ENCODE results near the gene SPDYE4.

Gene SPDYE4

DNA sequence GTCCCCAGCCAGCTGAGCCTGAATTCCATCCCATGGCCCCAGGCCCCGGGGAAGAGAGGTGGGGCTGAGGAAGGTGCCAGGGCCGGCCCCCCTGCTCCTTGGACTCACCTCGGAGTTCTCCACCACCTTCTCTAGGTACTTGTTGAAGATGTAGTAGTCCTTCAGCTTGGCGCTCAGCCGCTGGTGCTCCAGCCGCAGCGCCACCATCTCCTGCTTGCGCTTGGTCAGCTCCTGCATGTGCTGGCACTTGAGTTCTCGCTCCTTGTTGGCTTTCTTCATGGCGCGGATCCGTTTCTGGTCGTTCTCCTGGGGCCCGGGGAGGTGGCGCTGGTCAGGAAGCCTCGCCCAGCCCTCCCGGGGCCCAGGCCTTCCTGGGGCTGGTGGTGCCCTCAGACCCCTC, 17.0 kb downstream of the SPDYE4 start:
- DNase-seq (ENCODE audit: low read depth, low spot score): no peak

DNA sequence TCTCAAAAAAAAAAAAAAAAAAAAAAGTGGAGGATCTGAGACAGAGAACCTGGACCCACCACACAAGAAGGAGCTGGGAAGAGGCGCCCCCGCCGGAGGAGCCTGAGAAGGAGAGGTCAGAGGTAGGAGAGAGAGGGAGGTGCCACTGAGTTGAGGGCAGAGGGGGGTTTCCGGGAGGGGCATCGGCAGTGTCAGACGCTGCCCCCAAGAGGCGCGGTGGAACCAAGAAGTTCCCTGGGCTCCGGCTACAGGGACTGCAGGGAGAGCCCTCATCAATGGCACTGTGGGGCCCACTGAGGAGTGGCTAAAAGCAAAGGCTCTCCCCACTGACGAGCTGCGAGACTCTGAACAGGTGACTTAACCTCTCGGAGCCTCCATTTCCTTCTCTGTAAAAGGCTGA, 17.9 kb downstream of the SPDYE4 start:
- DNase-seq (ENCODE audit: low read depth, low spot score): no peak

DNA sequence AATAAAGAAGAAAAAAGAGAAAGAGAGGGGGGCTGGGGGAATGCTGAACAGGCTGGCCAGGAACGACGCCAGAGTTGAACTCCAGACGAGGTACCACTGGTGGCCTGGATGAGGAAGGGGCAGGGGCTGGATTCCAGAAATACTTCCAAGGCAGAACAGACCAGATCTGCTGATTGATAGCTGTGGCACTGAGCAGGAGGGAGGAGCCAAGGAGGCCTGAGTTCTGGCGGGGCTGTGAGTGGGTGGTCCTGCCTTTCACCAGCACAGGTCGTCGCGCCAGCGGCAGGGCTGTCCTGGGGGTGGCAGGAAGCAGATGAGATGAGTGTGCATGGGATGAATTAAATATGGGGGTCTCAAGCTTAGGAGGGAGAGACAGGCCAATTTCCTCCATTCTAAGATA, 19.2 kb downstream of the SPDYE4 start:
- no peak for DNase-seq (ENCODE audit: low read depth, low spot score)

DNA sequence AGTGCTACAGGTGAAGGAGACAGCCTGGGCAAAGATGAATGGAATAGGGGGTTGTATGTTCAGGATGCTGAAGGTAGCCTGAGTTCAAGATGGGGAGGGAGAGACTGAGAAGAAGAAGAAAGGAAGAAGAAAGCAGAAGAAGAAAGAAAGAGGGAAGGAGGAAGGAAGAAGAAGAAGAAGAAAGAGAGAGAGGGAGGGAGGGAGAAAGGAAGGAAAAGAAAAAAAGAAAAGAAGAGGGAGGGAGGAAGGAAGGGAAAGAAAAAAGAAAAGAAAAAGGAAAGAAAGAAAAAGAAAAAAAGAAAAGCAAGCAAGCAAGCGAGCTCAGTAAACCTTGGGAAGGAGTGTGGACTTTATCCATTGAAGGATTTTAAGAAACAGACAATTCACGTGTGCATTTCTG, 21.6 kb downstream of the SPDYE4 start:
- DNase-seq (ENCODE audit: low read depth, low spot score): no peak

DNA sequence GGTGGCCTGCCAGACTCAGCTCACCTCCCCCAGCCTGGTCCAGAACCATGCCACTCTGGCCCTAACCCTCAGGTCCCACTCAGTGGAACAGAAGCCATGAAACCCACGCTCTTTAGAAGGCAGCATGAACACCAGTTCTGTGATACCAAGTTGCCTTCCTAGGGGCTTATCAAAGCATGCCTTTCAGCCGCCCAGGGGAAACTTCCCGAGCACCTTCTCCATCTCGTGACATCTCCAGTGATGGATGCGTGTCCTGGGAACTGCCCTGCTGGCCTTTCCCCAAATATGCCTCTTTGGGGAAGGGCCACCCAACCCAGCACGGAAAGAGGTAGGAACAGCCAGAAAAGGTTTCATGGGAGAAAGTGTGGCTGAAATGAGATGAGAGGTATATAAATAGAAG, 22.0 kb downstream of the SPDYE4 start:
- DNase-seq (ENCODE audit: low read depth, low spot score): no peak

DNA sequence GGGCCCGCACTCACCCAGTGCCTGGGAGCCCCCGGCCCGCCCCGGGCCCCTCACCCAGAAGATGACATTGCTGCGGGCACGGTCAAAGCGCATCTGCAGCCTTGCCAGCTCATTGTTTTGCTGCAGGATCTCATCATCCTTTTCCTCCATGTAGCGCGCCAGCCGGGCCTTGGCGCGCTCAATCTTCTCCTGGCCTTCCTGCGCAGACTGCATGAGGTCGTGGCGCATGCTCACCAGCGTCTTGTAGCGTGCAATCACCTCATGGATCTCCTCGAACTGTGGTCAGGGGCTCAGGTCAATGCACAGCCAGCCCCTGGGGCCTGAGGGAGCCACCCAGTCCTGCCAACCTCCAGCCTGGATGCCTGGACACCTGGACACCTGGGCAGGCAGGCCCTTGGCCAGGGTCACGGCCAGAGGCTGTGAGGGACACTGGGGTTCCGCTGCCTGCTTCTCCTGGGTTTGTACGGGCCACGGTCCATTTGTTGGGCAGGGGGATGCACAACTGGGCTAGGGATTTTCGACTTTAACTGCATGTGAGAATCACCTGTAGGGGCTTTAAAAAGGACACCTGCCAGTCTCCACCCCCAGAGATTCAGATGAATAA, 22.9 kb downstream of the SPDYE4 start:
- no peak for DNase-seq (ENCODE audit: low read depth, low spot score)

DNA sequence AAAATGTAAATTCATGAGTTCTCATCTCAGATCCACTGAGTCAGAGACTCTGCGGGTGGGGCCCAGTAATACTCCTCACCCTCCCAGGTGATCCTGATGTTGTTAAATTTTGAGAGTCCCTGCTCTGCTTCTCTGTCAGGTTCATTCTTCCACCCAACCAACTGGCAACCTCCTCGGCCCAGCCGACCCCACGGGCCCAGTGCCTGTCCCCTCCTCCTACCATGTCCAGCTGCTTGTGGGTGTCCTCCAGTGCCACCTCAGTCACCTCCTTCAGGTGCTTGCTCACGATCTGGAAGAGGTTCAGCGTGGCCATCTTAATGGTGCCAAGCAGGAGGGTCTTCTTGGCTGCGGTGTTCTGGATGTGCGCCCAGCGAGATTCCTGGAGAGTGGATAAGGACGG, 23.5 kb downstream of the SPDYE4 start:
- DNase-seq (ENCODE audit: low read depth, low spot score): no peak

DNA sequence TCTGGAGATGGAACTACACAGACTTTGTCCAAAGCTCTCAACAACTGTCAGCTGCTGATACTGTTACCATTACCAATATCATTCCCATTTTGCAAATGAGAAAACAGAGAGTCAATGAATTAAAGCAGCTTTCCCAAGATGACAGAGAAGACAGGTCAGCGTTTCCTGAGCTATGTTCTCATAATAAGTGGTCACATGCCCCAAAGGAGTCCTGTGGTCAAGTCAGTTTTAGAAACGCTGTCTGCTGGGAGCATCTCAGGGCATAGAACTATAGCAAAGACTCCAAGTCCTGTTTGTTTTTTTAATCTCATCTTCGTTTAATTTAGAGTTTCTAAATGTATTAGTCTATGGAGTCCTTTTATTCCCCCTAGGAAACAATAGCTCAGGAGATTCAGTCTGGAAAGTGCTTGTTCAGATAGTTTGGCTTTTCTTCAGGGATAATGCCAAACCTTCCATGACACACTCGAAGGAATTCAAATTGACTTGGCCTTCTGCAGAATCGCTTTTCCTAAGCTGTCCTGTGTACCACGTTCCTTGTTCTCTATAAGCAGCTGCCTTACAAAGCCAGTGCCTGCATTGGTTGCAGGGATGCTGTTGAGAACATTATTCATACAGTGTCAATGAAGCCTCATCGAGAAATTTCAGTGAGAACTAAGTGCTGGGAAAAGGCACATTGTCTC, 25.8 kb downstream of the SPDYE4 start:
- DNase-seq (ENCODE audit: low read depth, low spot score): no peak

DNA sequence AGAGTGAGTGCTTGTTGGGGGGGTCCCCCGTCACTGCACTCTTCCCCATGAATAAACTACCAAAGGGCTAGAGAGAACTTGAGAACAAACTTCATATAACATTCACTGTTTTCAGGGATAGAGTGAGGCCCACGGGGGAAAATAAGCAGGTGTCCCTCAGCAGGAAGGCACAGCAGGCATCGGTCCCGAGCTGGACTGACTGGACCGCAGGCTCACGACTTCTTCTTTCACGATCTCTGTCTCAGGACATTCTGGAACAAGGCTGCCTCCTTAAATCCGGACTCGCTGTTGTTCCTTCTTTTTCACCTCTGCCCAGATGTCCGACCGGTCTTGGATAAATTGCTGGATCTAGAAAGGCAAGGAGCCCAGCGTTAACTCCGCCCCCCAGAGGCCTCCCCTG, 28.5 kb downstream of the SPDYE4 start:
- DNase-seq (ENCODE audit: low read depth, low spot score): no peak

DNA sequence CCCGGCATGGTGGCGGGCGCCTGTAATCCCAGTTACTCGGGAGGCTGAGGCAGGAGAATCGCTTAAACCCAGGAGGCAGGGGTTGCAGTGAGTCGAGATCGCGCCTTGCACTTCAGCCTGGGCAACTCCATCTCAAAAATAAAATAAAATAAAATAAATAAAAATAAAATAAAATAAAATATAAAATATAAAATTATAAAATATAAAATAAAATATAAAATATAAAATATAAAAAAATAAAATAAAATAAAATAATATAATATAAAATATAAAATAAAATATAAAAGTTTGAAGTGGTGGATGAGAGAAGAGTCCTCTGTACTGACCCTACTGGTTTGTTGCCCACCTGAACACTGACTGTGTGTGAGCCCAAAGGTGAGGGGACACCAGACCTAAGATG, 28.9 kb downstream of the SPDYE4 start:
- DNase-seq (ENCODE audit: low read depth, low spot score): no peak

DNA sequence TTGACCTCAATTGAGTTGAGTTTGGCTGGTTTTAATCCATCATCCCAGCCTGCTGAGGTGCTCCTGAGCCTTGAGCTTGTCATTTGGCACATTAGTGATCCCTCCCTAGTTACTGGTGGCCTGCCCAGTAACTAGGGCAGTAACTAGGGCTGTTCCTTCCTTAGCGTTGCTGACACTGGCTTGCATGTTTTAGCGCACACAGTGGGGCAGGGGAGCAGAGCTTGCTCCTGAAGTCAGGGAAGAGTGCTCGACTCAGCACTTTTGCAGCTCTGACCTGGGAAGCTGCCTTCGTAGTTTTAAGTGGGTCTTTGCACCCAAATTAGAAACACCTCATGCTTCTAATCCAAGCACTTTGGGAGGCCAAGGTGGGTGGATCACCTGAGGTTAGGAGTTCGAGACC, 29.4 kb downstream of the SPDYE4 start:
- DNase-seq (ENCODE audit: low read depth, low spot score): no peak

DNA sequence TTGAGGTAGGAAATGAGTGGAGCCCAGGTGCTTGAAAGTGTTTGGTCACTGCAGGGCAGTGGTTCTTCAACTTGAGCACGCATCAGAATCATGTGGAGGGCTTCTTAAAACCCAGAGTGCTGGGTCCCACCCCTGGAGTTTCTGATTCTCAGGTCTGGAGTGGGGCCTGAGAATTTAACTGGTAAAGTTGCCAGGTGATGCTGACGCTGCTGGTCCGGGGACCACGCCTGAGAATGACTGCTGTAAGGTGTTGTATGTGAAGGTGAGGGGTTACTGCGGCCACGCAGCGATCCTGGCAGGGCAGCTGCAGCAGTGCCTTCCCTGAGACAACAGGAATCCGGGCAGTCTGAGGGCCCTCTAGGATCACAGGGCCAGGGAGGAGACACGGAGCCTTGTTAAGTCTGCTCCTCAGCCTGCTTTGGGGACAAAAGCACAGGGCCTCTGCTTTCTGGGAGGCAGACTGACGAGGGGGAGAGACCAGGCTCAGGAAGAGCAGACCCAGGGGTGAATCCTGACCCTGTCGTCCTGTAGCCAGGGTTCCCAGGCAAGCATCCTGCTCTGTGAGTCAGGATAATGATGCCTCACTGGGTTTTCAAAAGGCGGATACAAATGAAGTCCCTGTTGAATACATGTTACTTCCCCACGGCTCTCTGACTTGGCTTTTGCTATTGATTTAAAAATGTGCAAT, 30.0 kb downstream of the SPDYE4 start:
- no peak for DNase-seq (ENCODE audit: low read depth, low spot score)

DNA sequence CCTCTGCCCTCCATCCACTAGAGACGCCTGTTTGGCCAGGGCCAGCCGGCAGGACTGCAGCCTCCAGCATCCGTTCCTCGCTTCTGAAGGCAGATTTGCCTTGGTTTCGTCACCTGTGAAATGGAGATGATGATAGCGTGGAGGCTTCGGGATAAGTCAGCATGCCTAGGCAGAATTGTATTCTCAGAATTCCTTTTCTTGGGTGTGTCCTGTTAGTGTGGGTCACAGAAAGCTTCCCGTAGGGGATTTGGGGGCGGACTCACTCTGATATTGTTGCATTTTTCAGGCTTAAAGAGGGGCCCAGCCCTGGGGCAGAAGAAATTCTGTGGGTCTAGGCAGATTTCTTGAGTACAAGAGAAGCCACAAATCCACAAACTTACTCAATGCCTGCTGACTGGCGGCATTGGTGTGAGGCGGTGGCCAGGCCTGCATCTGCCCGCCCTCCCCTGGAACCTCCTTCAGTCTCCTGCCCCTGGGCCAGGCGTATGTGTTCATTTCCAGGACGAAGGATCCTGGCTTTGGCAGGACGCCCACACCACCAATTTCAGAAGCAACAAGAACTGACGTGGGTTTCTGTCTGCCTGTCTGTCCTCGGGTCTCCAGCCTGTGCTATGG, 31.3 kb downstream of the SPDYE4 start:
- no peak for DNase-seq (ENCODE audit: low read depth, low spot score)

DNA sequence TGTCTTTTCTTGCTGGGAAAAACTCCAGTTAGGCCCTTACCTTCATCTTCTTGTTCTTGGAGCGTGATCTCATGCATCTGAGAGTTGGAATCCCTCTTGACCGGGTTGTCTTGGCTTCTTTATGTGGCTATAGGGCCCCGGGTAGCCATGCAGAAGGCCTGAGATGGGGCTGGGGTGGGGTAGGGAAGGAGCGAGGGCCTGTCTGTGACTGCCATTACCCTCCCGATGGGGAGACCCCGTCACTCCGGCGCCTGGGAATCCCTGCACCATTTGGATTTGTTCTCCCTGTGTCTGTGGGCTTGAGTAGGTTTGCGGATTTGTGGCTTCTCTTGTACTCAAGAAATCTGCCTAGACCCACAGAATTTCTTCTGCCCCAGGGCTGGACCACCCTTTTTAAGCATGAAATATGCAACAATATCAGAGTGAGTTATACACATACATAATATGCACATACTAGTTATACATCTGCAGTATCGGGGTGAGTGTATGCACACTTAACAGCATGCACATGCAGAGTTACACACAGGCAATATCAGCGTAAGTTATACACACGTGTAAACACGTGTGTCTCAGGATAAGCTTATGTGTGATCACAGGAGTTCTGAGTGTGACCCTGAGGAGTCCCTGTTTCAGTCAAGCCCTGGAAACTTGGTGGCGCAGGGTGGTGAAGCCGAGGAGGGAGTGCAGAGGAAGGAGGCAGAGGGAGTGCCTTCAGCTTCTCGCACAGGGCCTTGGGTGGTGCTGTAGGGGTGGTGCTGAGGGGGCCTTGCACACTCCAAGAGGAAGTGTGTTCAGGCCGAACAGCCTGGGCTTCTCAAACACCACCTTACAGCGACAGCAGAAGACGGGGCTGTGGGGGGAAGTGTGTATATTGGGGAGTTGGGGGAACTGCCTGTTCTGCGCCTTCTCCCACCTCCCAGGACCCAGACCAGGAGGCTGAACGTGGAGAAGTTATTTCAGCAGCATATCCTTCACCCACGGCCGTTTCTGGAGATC, 32.2 kb downstream of the SPDYE4 start:
- no peak for DNase-seq (ENCODE audit: low read depth, low spot score)

DNA sequence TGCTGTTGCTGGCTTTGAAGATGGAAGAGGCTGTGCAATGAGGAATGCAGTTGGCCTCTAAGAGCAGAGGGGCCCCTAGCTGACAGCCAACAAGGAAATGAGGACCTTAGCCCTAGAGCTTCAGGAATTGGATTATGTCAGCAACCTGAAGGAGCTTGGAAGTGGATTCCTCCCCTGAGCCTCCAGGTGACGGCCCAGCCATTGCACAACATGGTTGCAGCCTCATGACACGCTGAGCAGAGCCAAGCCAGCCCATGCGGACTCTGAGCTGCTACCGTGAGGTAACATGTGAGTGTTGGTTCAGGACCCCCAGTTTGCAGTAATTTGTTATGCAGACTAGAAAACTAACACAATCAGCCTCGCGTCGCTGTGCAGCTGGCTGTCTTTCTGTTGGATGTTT, 33.9 kb downstream of the SPDYE4 start:
- DNase-seq (ENCODE audit: low read depth, low spot score): no peak

DNA sequence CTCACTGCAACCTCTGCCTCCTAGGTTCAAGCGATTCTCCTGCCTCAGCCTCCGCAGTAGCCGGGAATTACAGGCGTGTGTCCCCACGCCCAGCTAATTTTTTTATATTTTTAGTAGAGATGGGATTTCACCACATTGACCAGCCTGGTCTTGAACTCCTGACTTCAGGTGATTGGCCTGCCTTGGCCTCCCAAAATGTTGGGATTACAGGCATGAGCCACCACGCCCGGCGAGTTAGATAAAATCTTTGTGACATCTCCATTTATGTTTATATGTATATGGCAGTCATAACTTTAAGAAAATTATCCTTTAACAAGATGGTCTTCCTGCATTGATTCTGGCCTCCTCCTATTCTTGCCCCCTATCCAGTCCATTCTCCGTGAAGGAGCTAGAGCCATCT, 37.8 kb downstream of the SPDYE4 start:
- no peak for DNase-seq (ENCODE audit: low read depth, low spot score)

DNA sequence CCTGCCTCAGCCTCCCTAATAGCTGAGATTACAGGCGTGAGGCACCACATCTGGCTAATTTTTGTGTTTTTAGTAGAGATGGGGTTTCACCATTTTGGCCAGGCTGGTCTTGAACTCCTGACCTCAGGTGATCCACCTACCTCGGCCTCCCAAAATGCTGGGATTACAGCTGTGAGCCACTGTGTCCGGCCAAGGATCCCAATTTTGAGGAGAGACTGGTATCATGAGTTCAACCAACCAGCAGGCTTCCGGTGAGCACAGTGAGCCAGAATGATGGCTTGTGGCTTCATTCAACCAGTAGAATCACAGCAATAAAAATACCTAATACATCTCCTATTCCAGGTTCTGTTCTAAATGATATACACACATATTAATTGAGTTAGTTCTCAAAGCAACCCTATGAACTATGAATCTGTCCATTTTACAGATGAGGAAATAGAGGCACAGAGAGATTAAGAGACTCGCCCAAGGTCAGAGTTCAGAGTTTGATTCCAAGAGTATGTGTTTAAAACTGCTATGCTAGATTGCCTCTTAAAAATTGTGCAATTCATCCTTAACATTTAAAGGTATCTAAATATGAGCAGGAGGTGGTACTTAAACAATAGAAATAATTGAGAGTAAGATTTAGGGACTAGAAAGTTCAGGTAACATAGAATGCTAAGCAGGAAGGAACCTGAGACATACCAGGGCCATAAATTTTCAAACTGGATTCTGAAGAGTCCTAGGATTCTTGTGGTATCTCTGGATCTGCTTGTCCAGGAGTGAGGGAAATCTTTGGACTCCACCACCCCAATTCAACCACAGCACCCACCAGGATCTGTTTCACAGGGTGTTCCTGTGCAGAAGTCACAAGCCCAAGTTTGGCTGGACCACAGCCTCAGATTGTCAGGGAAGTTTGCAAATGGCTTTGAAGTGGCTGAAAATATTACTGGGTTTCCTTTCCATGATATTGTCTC, 38.8 kb downstream of the SPDYE4 start:
- no peak for DNase-seq (ENCODE audit: low read depth, low spot score)

DNA sequence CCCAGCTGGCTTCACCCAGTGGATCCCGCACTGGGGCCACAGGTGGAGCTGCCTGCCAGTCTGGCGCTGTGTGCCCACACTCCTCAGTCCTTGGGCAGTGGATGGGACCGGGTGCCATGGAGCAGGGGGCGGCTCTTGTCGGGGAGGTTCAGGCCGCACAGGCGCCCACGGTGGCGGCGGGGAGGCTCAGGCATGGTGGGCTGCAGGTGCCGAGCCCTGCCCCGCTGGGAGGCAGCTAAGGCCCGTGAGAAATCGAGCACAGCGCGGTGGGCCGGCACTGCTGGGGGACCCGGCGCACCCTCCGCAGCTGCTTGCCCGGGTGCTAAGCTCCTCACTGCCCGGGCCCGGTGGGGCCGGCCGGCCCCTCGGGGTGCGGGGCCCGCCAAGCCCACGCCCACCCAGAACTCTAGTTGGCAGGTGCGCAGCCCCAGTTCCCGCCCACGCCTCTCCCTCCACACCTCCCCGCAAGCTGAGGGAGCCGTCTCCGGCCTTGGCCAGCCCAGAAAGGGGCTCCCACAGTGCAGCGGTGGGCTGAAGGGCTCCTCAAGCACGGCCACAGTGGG, 40.3 kb downstream of the SPDYE4 start:
- DNase-seq (ENCODE audit: low read depth, low spot score): no peak

DNA sequence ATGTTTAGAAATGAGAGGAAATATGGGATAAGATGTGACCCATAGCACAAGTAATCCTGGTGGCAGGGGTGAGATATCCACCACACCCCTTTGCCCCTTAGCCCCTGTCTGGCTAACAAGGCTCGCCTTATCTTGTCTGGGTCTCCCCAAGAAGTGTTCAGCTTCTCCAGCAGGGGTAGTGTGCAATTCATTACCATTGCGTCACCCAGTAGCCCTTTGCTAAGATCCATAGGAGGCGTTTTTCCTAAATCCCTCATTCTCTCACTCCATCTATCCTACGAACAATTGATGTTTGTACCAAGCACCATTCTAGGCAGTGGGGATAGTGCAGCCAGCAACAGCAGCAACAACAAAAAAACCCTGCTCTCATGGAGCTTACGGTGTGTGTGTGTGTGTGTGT, 44.5 kb downstream of the SPDYE4 start:
- no peak for DNase-seq (ENCODE audit: low read depth, low spot score)

DNA sequence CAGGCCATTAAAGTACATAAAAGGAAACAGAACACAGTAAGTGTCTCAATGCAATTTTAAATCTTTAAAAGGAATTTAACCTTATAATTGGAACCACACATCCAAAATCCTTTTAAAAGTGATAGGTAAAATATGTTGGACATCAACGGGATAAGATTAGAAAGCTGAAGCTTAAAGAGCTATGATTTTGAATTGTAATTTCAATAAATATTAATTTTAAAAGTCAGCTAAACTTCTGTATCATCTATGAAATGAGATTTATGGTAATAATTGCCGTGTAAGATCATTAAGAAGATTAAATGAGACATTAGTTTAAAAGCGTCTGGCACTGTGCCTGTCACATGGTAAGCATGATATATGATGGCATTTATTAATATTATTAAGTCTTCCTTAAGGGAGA, 45.0 kb downstream of the SPDYE4 start:
- DNase-seq (ENCODE audit: low read depth, low spot score): no peak
